GM12801 (cell line): ENCODE measurements around the gene CYP2W1.

Experiments used
- CTCF ChIP-seq: IDR thresholded peaks from one replicate; pipeline ENCODE4 v1.5.1; 2011; ENCODE audit warnings: control low read depth; ENCODE audit not compliant: insufficient read length; ENCODE audit errors: extremely low read depth

The CYP2W1 gene

GRCh38 chr7:938546-939185 is 44.3 kb upstream of the CYP2W1 start:
- TF ChIP-seq CTCF: no peak

- no peak for TF ChIP-seq CTCF
These were observed 43.1 kb upstream of the CYP2W1 start for GRCh38 chr7:939843-940242.

- TF ChIP-seq CTCF: no peak
These were observed 42.2 kb upstream of the CYP2W1 start for GRCh38 chr7:940599-941408.

GRCh38 chr7:944744-945143 is 38.2 kb upstream of the CYP2W1 start:
- TF ChIP-seq CTCF: no peak

- TF ChIP-seq CTCF: no peak
These were observed 37.8 kb upstream of the CYP2W1 start for GRCh38 chr7:945147-945555.

GRCh38 chr7:945556-946255 is 37.3 kb upstream of the CYP2W1 start:
- no peak for TF ChIP-seq CTCF

GRCh38 chr7:946256-946996 is 36.6 kb upstream of the CYP2W1 start:
- TF ChIP-seq CTCF: no peak
